ENCODE data around the gene ITGB8.

ITGB8 gene

GRCh38 chr7:20432071-20432470, 101.4 kb downstream of the ITGB8 start:
- DNase-seq, result no peak

- DNase-seq, result no peak
Measured at GRCh38 chr7:20435305-20435704, 104.6 kb downstream of the ITGB8 start.

GRCh38 chr7:20438248-20438647, 107.5 kb downstream of the ITGB8 start:
- DNase-seq, result no peak

GRCh38 chr7:20438694-20439376, 108.1 kb downstream of the ITGB8 start:
- no peak for DNase-seq

GRCh38 chr7:20439416-20440185, 108.9 kb downstream of the ITGB8 start:
- no peak for DNase-seq

- DNase-seq, result peak in 1 of 5 donors; percentile 3
Measured at GRCh38 chr7:20440472-20441105, 109.9 kb downstream of the ITGB8 start.

GRCh38 chr7:20441346-20441745, 110.6 kb downstream of the ITGB8 start:
- no peak for DNase-seq

- DNase-seq, result no peak
Measured at GRCh38 chr7:20441991-20442441, 111.3 kb downstream of the ITGB8 start.

- DNase-seq, result no peak
Measured at GRCh38 chr7:20442951-20443350, 112.3 kb downstream of the ITGB8 start.

- no peak for DNase-seq
Measured at GRCh38 chr7:20444030-20444800, 113.5 kb downstream of the ITGB8 start.

GRCh38 chr7:20447021-20447650, 116.4 kb downstream of the ITGB8 start:
- DNase-seq, result no peak

GRCh38 chr7:20449176-20449575, 118.5 kb downstream of the ITGB8 start:
- DNase-seq, result no peak

GRCh38 chr7:20450536-20450935, 119.8 kb downstream of the ITGB8 start:
- DNase-seq, result no peak

- DNase-seq, result no peak
Measured at GRCh38 chr7:20454202-20454601, 123.5 kb downstream of the ITGB8 start.

GRCh38 chr7:20456701-20457100, 126.0 kb downstream of the ITGB8 start:
- no peak for DNase-seq

- DNase-seq, result no peak
Measured at GRCh38 chr7:20458521-20458920, 127.8 kb downstream of the ITGB8 start.

- DNase-seq, result no peak
Measured at GRCh38 chr7:20459419-20459818, 128.7 kb downstream of the ITGB8 start.

- no peak for DNase-seq
Measured at GRCh38 chr7:20464891-20465290, 134.2 kb downstream of the ITGB8 start.

Measured in T-helper 1 cell (primary cell).